MCF 10A (cell line): ENCODE measurements around the gene TADA3. TPM values are rescaled to one million over a fixed set of nuclear protein-coding genes. Genes with fewer than 3 reads are reported as not detected.

Experiments
- BruUV-seq: library from RNA; stranded (reverse); fragments of 400-500 nt; replicated peaks from 2 replicates; lab custom pipeline; 2021; lab: Mats Ljungman, UMichigan
- CTCF ChIA-PET: fragments of 300-600 bp; sonication (Branson Sonifier 250); formaldehyde crosslinking; extraction: SDS; loops from one replicate; lab custom pipeline; 2021; ENCODE audit warnings: antibody characterized with exemption, inconsistent platforms; lab: Yijun Ruan, JAX
- POLR2A ChIA-PET: fragments of 300-600, 350-650 bp; sonication (Branson Sonifier 250); formaldehyde crosslinking; extraction: SDS; loops from one replicate; lab custom pipeline; 2020; ENCODE audit warnings: antibody characterized with exemption, inconsistent platforms; lab: Yijun Ruan, JAX
- DNase-seq: peaks from one replicate; pipeline ENCODE4 v3.0.0-alpha.2; 2018; ENCODE audit not compliant: unreplicated experiment
- H3K27ac Mint-ChIP-seq: one replicate; pipeline ENCODE4 v1.8.0; 2022; ENCODE audit warnings: mild to moderate bottlenecking, low read depth, mixed read lengths; ENCODE audit not compliant: unreplicated experiment
- H3K27me3 Mint-ChIP-seq: one replicate; pipeline ENCODE4 v1.8.0; 2022; ENCODE audit warnings: mixed read lengths; ENCODE audit not compliant: insufficient read depth, unreplicated experiment
- H3K36me3 Mint-ChIP-seq: one replicate; pipeline ENCODE4 v1.8.0; 2022; ENCODE audit warnings: mild to moderate bottlenecking, moderate library complexity, mixed read lengths; ENCODE audit not compliant: insufficient read depth, unreplicated experiment
- H3K4me1 Mint-ChIP-seq: one replicate; pipeline ENCODE4 v1.8.0; 2022; ENCODE audit warnings: mixed read lengths; ENCODE audit not compliant: insufficient read depth, unreplicated experiment
- H3K4me3 Mint-ChIP-seq: one replicate; pipeline ENCODE4 v1.8.0; 2022; ENCODE audit warnings: mild to moderate bottlenecking, moderate library complexity, mixed read lengths; ENCODE audit not compliant: unreplicated experiment
- H3K9me3 Mint-ChIP-seq: one replicate; pipeline ENCODE4 v1.8.0; 2022; ENCODE audit warnings: mixed read lengths; ENCODE audit not compliant: unreplicated experiment
- CTCF ChIP-seq: fragments of 200-600 bp; IDR thresholded peaks from one replicate; pipeline ENCODE4 v1.8.0; 2022; ENCODE audit warnings: antibody characterized with exemption, mild to moderate bottlenecking; ENCODE audit not compliant: unreplicated experiment
- intact Hi-C: fragments of 100-400 bp; cut with micrococcal nuclease; formaldehyde crosslinking; loops from 2 replicates; pipeline ENCODE4 v1.14.1; 2022
- total RNA-seq: library from RNA; stranded (reverse); gene quantifications from 2 replicates; pipeline ENCODE4 v1.2.3, GENCODE V29; 2022

The TADA3 gene
- total RNA-seq, 1 experiment from 2014 or later, result 77.1 TPM

- H3K27me3 Mint-ChIP-seq, result no peaks in the 10 kb centered on the region
- no TSS peak for BruUV-seq
- peak; percentile 36 for TF ChIP-seq CTCF
- peak; percentile 30 for DNase-seq
- ChIA-PET CTCF (interaction anchor here (0.7 to 1.3 kb wide), 3 partner anchors 9 to 93 kb away, joined by 3 read pairs; no protein-coding TSS in a partner anchor), POLR2A (interaction anchor here (0.8 kb wide), 1 partner anchor 19 kb away, joined by 3 read pairs; no protein-coding TSS in a partner anchor)
- no peaks in the 10 kb centered on the region for H3K36me3 Mint-ChIP-seq
- intact Hi-C loops, result no loop called here
- H3K4me1 Mint-ChIP-seq, result no peaks in the 10 kb centered on the region
- H3K27ac Mint-ChIP-seq, result no peak overlapping the region
- no peak overlapping the region for H3K4me3 Mint-ChIP-seq
- H3K9me3 Mint-ChIP-seq, result no peaks in the 10 kb centered on the region
Measured at GRCh38 chr3:9820946-9821345, 28.7 kb upstream of the TADA3 start.

GRCh38 chr3:9820543-9820942, 28.3 kb upstream of the TADA3 start:
- no peak overlapping the region for H3K4me3 Mint-ChIP-seq
- POLR2A ChIA-PET, result interaction anchor here (1.4 kb wide), 1 partner anchor 92 kb away, joined by 3 read pairs; no protein-coding TSS in a partner anchor
- CTCF ChIA-PET, result no interaction called here
- intact Hi-C loops, result no loop called here
- H3K36me3 Mint-ChIP-seq, result no peaks in the 10 kb centered on the region
- H3K9me3 Mint-ChIP-seq, result no peaks in the 10 kb centered on the region
- no peak overlapping the region for H3K27ac Mint-ChIP-seq
- TF ChIP-seq CTCF, result no peak
- no TSS peak for BruUV-seq
- no peak for DNase-seq
- no peaks in the 10 kb centered on the region for H3K4me1 Mint-ChIP-seq
- no peaks in the 10 kb centered on the region for H3K27me3 Mint-ChIP-seq

- no peak for TF ChIP-seq CTCF
- Mint-ChIP-seq H3K9me3 (no peaks in the 10 kb centered on the region), H3K36me3 (no peaks in the 10 kb centered on the region), H3K4me3 (no peak overlapping the region), H3K27me3 (no peaks in the 10 kb centered on the region), H3K27ac (no peak overlapping the region), H3K4me1 (no peaks in the 10 kb centered on the region)
- ChIA-PET CTCF (interaction anchor here (0.6 to 1.3 kb wide), 2 partner anchors 105 to 128 kb away, joined by 3 to 4 read pairs; no protein-coding TSS in a partner anchor), POLR2A (interaction anchor here (1.1 to 1.4 kb wide), 3 partner anchors 10 to 93 kb away, joined by 3 to 4 read pairs (median 3); no protein-coding TSS in a partner anchor)
- BruUV-seq, result no TSS peak
- DNase-seq, result no peak
- intact Hi-C loops, result no loop called here
Measured at GRCh38 chr3:9818666-9819335, 26.5 kb upstream of the TADA3 start.

- no peak for TF ChIP-seq CTCF
- no peaks in the 10 kb centered on the region for H3K27me3 Mint-ChIP-seq
- H3K4me3 Mint-ChIP-seq, result no peak overlapping the region
- intact Hi-C loops, result no loop called here
- no peaks in the 10 kb centered on the region for H3K36me3 Mint-ChIP-seq
- BruUV-seq, result no TSS peak
- peak; percentile 16 for DNase-seq
- H3K9me3 Mint-ChIP-seq, result no peaks in the 10 kb centered on the region
- H3K27ac Mint-ChIP-seq, result no peak overlapping the region
- H3K4me1 Mint-ChIP-seq, result no peaks in the 10 kb centered on the region
- ChIA-PET CTCF (interaction anchor here (0.6 to 0.9 kb wide), 3 partner anchors 11 to 129 kb away, joined by 3 read pairs; no protein-coding TSS in a partner anchor), POLR2A (interaction anchor here (1.1 kb wide), 1 partner anchor 11 kb away, joined by 4 read pairs; no protein-coding TSS in a partner anchor)
Measured at GRCh38 chr3:9817436-9817835, 25.2 kb upstream of the TADA3 start.
